Measurements from ENCODE around the gene ARID5A.

ARID5A gene

DNA sequence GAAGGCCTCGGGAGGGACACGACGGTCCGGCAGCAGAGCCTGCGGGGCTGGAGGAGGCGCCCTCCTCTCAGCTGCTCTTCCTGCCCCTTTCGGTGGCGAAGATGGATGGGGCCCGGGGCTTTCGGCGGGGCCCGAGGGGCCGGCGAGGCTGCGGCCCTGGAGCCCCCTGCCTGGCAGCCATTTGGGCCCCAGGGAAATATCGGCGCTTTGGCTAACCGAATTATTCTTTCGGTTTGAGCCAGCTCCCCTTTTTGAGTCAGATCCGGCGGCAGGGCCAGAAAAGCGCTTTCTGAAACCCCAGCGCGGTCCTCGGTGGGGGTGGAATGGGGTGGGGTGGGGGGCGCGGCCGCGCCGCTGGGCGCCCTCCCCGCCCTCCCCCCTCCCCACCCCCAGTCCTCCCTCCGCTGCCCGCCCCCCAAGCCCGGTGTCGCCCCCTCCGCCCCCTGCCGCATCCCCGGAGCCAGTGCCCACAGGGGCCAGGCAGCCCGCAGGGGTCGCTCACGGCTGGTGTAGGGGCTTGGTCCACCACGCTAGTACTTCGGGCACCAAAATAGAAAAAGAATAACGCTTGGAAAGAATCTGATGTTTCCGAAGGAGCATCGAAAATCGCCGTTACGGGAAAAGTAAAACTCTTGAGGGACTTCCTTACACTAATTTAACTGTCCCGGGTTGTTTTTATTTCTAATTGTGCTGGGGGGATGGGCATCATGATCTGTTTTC is 9.1 kb upstream of the ARID5A start:
- DNase-seq: peak in 9 of 51 donors; percentile 15 to 54 (median 31)

DNA sequence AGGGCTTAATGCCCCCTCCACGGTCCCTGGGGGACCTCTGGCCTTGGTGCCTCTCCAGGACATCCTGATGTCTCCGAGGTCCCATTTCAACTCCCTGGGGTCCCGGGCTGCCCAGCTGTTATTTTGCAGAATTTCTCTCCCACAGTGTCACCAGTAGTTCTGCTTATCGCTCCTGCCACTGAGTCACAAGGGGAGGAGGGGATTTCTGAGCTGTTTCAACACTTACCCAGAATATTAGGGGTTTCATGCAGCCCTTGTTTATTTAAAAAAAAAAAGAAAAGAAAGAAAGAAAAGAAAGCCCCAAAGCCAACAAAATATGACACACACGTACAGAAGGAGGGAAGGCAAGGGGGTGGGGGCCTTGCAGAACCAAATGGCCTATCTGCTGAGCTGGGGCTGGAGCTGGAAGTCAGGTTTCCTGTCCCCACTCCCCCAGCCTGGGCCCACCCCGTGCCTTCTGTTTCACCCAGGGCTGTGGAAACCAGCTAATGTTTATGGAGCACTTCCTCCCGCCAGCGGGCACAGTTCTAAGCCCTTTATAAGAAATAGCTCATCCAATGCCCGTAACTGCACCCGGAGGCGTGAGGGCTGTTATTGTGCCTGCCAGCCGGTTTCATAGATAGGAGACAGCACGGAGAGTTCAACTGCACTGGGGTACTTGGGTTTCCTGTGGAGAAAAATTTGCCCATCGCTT is 8.4 kb upstream of the ARID5A start:
- DNase-seq: peak in 19 of 51 donors; percentile 13 to 62 (median 34)

DNA sequence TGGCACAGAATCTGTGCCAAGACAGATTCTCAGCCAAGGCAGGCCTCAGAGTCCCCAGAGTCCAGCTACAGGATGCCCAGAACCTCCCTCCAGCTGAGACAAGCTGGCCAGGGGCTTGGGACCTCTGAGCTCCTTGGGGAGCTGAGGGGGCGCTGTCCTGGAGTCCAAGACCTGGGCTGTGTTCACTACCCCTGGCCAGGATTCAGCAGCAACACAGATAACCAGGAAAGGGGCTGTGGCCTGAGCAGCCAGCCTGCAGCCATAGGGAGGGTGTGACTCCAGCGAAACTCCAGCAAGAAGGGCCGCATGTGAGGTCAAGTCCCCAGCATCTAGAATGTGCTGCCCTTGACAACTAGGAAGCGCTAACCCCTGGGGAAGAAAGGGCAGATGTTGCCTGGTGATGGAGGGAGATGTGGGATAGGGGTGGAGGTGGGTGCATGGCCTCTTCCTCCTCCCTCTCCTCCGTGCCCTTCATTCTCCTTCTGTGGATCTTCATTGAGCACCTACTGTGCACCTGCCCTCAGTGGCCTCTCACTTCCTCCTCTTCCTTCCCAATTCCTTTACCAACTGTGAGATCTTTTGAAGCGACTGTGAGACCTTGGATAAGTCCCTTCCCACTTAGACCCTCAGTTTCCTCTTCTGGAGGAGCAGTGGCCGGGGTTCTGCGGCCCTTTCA is 7.7 kb upstream of the ARID5A start:
- no peak for DNase-seq

DNA sequence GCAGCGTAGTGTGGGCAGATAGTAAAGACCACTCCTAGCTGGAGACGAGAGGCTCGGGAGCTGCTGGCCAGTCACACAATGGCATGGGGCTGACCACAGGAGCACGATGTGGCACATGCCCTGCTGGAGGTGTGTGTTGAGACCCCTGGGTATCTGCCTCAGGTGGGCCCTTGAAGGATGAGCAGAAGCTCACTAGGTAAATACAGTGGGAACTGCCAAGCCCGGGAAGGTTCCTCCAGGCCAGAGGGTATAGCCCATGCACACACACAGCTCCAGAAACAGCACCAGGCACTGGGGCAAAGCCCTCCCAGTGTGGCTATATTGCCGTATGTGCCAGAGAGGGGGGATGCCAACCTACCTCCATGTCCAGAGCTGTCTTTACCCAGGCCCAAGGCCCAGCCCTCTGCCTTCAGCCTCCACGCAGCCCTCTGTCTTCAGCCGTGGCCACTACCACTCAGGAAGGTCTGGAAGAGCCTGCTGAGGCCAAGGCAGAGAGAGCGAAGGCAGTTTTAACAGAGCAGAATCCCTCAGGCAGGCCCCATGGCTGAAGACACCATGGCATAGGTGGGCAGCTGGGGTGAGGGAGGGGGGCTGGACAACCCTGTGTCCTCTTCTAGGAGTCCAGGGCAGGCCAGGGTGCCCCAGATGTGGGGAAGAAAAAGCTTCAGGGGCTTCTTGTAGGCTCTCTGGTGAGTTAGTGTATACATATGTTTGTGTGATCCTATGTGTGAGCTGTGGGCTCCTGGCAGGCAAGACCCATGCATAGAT is 7.0 kb upstream of the ARID5A start:
- no peak for DNase-seq

DNA sequence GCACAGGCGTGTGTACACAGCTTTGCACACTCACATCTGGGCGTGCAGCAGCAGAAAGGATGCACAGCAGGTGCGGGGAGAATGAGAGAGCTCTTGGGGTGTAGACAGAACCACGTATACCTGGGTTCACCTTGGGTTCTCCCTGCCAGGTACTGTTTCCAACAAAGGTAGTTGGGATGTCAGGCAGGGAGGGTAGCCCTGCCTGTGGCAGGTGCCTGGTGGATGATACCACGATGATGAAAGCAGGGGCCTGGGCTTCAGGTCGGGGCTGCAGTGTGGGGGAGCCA is 6.5 kb upstream of the ARID5A start:
- no peak for DNase-seq

DNA sequence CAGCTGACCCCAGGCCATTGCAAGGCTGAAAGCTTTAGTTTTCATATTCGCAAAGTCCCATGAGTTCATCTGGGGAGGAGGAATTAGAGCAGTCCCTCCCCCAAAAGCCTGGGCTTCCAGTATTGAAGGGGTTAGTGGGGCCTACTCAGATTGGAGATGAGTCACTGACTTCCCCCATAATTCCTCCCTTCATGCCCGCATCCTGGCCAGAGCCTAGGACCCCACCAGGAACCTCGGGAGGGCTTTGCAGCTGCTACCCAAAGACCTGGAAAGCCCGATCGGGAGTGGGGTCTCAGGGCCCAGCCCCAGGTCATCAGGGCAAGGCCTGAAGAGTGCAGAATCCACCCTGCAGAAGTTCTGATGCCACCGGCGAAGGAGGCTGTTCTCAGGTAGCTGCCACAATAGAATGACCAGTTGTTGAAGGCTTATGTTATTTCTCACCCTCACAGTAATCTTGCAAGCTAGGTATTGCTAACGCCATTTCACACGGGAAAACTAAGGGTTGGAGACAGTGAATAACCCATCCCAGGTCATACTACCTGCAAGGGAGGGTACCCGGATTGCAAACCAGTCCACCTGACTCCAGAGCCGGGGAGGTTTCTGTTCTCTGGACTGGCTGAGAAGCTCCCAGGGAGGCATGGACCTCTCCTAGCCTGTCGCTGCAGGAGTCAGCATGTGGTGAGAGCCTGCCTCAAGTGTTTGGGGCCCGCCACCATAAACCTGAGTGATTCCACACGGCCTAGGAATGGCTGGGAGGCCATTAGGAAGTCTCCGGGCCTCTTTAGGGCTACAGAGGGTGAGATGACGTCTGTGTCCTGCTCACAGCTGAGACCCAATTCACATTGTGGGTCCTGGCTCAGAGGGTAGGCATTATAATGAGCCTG is 5.8 kb upstream of the ARID5A start:
- no peak for DNase-seq

DNA sequence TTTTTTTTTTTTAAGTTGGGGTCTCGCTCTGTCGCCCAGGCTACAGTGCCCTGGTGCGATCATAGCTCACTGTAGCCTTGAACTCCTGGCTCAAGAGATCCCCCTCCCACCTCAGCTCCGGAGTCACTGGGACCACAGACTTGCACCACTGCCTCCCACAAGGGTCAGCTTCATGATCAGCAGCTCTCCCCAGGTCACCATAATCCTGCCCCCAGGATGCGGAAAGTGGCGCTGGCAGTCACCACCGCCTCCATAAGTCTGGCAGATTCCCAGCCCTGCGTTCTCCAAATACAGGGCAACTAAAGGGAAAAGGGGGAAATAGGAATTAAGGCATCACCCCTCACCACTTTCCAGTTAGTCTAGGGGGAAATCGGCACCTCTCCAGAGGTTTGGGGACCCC is 5.2 kb upstream of the ARID5A start:
- DNase-seq: no peak

DNA sequence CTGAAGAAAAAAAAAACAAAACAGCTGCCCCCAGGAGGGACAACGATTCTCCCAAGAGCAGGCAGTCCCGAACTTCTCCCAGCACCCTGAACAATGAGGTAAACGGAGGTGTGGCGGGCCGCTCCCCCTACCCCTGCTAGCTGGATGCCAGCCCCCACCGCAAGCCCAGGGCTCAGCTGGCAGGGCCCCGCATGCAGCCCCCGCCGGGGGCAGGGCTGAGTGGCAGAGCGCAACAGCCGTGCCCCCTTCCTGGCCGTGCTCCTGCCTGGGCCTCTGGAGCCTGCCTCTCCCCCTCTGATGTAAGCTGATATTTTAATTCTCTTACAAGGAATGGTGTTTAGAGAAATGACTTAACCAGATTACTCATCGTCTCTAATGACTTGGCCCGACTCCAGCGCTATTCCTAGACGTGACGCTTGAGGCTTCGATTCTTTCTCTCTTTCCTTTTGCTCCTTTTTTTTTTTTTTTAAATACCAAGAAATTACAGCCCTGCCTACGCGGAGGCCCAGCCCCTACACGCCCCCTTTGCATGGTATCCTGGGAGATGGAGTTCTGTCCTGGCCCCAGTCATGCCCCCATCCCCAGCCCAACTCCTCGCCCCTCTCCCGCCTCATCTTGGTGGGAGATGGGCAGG is 4.6 kb upstream of the ARID5A start:
- DNase-seq: peak in 30 of 51 donors; percentile 17 to 85 (median 50)

DNA sequence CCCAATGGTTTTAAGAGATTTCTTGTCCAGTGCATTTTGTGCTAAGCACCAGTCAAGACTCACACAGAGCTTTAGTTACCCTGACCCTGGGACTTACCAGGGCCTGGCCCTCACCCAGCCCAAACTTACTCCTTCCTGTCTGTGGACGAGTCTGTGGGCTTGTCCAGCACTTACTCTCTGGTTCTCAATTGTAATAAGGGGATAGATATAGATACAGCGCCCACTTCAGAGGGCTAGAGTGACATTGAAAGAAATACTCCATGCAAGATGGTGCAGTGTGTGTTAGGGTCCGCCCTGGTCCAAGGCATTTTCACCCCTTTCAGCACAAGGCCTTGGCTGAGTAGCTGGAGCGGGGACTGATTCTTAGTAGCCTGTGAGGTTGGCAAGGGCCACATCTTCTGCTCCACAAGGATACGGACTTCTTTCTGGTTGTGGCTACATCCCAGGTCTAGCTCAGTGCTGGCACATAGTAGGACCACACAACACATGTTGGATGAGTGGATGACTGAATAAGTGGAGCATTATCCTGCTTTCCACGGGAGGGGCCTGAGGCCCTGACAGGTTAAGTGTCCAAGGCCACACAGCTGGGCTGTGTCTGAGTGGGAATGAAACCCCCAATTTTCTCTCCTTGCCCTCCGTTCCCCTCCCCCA is 3.8 kb upstream of the ARID5A start:
- no peak for DNase-seq

DNA sequence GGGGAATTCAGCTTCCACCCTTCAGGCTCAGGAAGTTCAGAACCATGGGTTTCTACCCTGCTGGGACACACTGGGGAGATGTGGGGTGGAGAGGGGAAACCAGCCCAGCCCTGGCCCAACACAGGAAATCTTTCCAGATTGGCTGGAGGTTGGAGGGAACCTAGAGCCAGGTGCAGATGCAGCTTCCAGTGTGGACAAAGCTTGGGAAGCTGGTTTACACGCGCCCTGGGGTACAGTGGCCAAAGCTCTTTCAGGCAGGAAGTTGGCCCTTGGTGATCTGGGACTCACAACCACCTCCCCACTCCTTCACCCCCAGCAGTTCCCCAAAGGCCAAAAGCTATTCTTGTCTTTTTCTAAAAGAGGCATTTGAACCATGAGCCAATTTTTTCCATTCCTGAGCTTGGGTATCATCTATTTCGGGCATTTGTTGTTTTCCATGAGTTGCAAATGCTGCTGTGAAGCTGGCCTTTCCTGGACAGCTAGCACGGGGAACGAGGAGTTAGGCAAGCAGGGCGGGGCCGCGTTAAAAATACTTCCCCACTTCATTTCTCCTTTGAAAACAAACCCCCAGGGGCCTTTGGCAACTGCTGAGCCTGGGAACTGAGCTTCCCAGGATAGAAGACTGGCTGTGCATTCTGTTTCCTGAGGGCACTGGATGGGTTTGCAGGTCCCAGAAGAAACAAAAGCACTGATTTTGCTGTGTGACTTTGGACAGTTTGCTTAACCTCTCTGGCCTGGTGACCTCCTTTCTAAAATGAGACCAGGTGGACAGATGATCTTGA is 3.1 kb upstream of the ARID5A start:
- DNase-seq: peak in 9 of 51 donors; percentile 6 to 48 (median 21)

DNA sequence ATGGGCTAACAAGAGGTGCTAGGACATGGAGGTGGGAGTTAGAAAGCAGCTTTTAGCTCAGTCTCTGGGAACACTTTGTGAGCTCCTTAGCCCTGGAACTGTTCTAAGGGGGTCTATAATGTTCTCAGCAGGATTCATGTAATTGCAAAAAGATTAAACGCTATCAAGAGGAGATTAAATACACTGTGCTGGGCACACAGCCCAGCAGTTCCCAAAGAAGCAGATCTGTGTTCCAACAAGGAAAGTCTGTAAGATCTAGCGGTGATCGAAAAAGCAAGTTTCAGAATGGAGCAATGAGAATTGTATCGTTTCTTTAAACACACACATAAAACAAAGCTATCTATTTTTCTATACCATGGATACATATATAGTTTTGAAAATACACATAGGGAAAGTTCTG is 2.4 kb upstream of the ARID5A start:
- no peak for DNase-seq

DNA sequence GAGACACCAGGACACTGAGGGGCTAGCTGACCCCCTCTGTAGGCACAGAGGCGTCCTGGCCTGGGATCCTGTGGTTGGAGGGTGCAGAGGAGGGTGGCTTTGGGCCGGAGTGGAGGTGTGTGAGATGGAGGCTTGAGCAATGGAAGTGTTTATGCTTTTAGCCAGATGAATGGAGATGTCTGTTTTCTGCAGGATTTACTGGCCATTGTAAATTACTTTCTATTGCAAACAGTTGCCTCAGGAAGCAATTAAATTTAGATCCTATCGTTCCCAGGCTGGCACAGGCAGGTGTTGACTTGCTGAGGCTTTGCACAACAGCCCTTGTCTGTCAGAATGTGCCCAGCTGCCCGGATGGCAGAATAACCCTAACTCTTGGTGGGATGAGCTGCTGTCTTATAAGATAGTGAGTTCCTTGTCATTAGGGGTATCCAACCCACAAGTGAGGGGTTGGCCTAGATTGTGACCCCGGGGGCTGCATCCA is 1.8 kb upstream of the ARID5A start:
- no peak for DNase-seq

DNA sequence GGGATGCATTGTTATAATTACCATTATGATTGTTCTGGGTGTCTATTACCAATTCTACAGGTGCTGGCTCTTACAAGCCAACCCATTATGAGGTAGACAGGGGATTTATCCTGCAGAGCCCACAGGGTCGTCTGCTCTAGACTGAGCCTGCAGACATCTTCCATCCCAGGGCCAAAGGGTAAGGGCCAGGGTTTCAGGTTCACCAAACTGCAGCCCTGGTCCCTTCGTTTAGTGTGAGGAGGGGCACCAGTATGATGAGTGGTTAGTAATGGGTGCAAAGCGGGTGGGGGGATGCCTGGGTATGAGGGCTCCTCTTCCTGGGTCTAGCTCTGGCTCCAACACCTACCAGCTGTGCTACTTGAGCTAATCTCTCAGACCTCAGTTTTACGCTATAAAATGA is 1.2 kb upstream of the ARID5A start:
- no peak for DNase-seq

DNA sequence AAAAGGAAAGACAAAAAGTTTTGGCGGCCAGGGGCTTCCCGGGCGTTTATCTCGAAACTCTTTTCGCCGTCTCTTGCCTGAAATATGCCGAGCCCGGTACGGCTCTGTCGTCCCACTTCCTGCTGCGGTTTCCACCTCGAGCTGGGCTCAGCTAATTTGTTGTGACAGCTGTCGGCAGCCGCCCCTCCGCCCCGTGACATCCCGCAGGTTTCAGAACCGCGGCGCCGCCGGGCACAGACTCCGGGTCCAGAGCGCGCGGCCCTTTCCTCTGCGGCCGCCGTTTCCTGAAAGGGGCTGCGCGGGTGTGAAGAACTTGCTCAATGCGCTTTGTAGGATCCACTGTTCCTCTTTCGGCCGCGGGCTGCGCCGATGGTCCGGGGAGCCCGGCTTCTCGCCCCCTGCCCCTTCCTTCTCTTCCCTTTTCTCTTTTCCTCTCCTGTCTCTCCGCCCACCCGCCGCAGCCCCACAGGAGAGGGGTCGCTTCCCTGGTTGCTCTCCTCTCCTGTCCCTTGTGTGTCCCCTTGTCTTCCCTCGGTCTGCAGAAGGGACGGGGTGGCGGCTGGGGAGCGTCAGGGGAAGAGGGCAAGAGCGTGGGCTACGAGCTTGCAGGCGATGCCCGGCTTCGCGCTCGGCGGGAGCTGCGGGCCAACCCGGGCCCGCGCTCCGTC is 648 bp downstream of the ARID5A start:
- peak in 27 of 51 donors; percentile 13 to 64 (median 39) for DNase-seq

DNA sequence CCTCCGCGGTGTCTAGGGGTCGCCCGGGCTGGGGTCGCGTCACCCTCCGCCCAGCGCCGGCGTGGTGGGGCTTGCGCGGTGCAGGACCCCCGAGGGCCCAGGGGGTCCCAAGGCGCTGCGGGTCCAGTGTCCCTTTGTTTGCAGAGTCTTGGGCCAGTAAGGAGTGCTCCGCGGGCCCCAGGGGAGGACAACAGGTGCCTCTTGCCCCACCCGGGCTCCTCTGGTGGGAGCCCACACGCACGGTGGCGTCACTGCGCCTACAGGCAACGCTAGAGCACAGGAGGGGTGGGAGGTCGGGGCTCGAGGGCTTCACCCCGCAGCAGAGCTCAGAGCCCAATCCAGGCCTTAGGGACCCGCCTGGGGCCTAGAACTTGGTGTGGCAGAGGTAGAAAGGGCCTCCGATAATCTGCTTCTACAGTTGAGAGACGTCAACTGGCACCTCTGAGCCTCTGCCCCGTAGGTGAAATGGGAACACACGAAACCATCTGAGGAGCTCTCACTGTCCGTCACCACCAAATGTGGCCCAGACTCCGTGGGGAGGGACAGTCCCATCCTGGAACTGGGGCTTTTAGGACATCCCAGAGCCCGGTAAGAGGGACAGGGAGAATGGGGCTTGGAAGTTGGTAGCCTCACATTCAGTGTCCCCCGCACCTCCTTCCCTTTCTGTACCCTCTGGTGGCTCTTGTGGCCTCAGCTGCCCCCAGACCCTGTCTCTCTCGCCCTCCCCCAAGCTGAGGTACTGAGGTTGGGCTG is 1.4 kb downstream of the ARID5A start:
- peak in 3 of 51 donors; percentile 10 to 21 (median 12) for DNase-seq

DNA sequence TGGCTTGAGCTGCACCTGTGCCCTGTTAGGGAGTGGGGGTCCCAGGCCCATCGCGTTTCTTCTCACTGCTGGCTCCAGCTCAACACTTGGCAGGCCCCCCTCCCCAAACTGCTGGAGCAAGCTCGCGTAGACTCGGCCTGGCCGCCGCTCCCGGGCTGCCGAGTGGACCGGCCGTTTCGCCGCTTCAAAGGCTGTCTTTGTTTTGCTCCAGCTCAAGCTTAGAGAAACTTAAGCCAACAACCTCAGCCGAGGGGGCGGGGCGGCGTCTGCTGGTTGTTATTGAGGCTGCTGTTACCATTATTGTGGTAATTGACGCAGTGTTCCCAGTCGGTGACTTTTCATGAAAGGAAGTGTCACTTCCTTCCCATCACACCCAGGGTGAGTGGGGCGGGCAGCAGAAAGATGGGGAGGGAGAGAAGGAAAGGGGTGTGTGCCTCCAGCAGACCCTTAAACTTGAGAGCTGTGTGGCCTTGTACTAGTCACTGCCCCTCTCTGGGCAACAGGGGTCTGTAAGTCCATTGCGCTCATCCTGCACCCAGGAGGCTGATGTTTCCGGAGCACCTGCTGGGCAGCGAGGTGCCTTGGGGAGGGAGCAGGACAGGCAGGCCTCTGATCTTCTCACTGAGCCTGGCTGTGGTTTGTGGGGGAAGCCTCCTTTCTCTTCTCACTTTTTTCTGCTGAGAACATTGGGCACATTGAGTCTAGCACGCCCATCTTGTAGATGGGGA is 2.1 kb downstream of the ARID5A start:
- DNase-seq: peak in 47 of 51 donors; percentile 20 to 88 (median 73)
